Kidney epithelial cell (primary cell): Measurements from ENCODE around the gene SRPK3. TPM values are rescaled to one million over a fixed set of nuclear protein-coding genes. Genes with fewer than 3 reads are reported as not detected.

Source experiments
- DNase-seq: peaks from one replicate; pipeline ENCODE4 v3.0.0-alpha.2; 2010; ENCODE audit warnings: low read depth
- H3K27me3 ChIP-seq: 2 replicates; pipeline ENCODE4 v1.6.0; 2011; ENCODE audit warnings: low read length; ENCODE audit not compliant: control insufficient read depth, insufficient read depth
- H3K36me3 ChIP-seq: 2 replicates; pipeline ENCODE4 v1.5.1; 2011; ENCODE audit warnings: low read length; ENCODE audit not compliant: control insufficient read depth, insufficient read depth
- H3K4me3 ChIP-seq: 2 replicates; pipeline ENCODE4 v1.5.1; 2011; ENCODE audit warnings: low read depth, mild to moderate bottlenecking, control low read depth, low read length
- CTCF ChIP-seq: IDR thresholded peaks from 2 replicates; pipeline ENCODE4 v1.5.1; 2011; ENCODE audit warnings: mild to moderate bottlenecking, moderate library complexity, low read length, control low read depth, inconsistent platforms; ENCODE audit not compliant: insufficient read depth, poor library complexity, severe bottlenecking
- total RNA-seq: library from RNA; depleted of rRNA; stranded (reverse); fragments of >200 nt; gene quantifications from 2 replicates; pipeline ENCODE4 v1.2.3, GENCODE V29; 2015

SRPK3 gene
- total RNA-seq, 1 donor from 2014 or later = 0.08 TPM

- no peak for TF ChIP-seq CTCF
- H3K4me3 ChIP-seq = no peak overlapping the region
- no peaks in the 10 kb centered on the region for H3K36me3 ChIP-seq
- no peak for DNase-seq
- peaks cover 37% of the 10 kb centered on the region for H3K27me3 ChIP-seq
These were observed 46.2 kb downstream of the SRPK3 start for GRCh38 chrX:153827016-153827415.

GRCh38 chrX:153827903-153828302, 47.1 kb downstream of the SRPK3 start:
- no peak overlapping the region for H3K4me3 ChIP-seq
- H3K36me3 ChIP-seq = no peaks in the 10 kb centered on the region
- no peak for TF ChIP-seq CTCF
- H3K27me3 ChIP-seq = peaks cover 43% of the 10 kb centered on the region
- DNase-seq = no peak

GRCh38 chrX:153828308-153828707, 47.5 kb downstream of the SRPK3 start:
- Histone ChIP-seq H3K27me3 (peaks cover 44% of the 10 kb centered on the region), H3K4me3 (no peak overlapping the region)
- TF ChIP-seq CTCF = no peak

GRCh38 chrX:153828723-153829548, 48.1 kb downstream of the SRPK3 start:
- H3K27me3 ChIP-seq = peaks cover 47% of the 10 kb centered on the region
- DNase-seq = no peak
- H3K4me3 ChIP-seq = no peak overlapping the region
- H3K36me3 ChIP-seq = no peaks in the 10 kb centered on the region
- TF ChIP-seq CTCF = no peak

More at GRCh38 chrX:153828308-153828707, 47.5 kb downstream of the SRPK3 start:
- H3K36me3 ChIP-seq = no peaks in the 10 kb centered on the region
- DNase-seq = no peak

- DNase-seq = no peak
- H3K27me3 ChIP-seq = peaks cover 44% of the 10 kb centered on the region
- no peak for TF ChIP-seq CTCF
- no peak overlapping the region for H3K4me3 ChIP-seq
- no peaks in the 10 kb centered on the region for H3K36me3 ChIP-seq
These were observed 48.6 kb downstream of the SRPK3 start for GRCh38 chrX:153829549-153829798.
